Gastroesophageal sphincter (tissue), 3 donors: Measurements from ENCODE around the gene POLR2M.

Experiments used
- CTCF ChIP-seq, 4 experiments: fragments of 200-600 bp in 2 of 4; fragments of 450-650 bp in 2 of 4; sonication (generic) in 1 of 4; IDR thresholded peaks; one replicate each; pipeline ENCODE4 v1.5.1; 2017 to 2019; ENCODE audit warnings: antibody characterized with exemption in 4 of 4, mild to moderate bottlenecking in 2 of 4, moderate library complexity in 2 of 4
- POLR2A ChIP-seq, 2 donors: fragments of 450-650 bp; IDR thresholded peaks; one replicate each; pipeline ENCODE4 v1.6.1; 2017; ENCODE audit warnings: antibody characterized with exemption in 2 of 2, mild to moderate bottlenecking in 2 of 2, moderate library complexity in 1 of 2
- POLR2AphosphoS5 ChIP-seq: sonication (generic); formaldehyde crosslinking; IDR thresholded peaks from one replicate; pipeline ENCODE4 v1.6.1; 2017; ENCODE audit warnings: antibody characterized with exemption

- no peak for TF ChIP-seq CTCF (IDR thresholded peaks at IDR 0.05)
- TF ChIP-seq POLR2AphosphoS5: no peak
- no peak for TF ChIP-seq POLR2A (IDR thresholded peaks at IDR 0.05)
Observed at GRCh38 chr15:57663262-57663661, 43.3 kb upstream of the POLR2M start.
